Neural progenitor cell (in vitro differentiated cells): ENCODE measurements around the gene ABCD3. TPM values are rescaled to one million over a fixed set of nuclear protein-coding genes. Genes with fewer than 3 reads are reported as not detected.

Experiments used
- DNase-seq: peaks from one replicate; pipeline ENCODE4 v3.0.0-alpha.2; 2016; ENCODE audit warnings: low spot score
- H2AFZ ChIP-seq: fragments of 200-600 bp; sonication (generic); replicated peaks from 2 replicates; pipeline ENCODE4 v1.6.1; 2016; ENCODE audit warnings: antibody characterized with exemption
- H3F3A ChIP-seq: fragments of 200-600 bp; sonication (generic); 2 replicates; pipeline ENCODE4 v1.6.1; 2016; ENCODE audit warnings: antibody characterized with exemption, low read depth
- H3K27ac ChIP-seq: fragments of 200-600 bp; sonication (generic); 2 replicates; pipeline ENCODE4 v1.5.1; 2016; ENCODE audit warnings: mild to moderate bottlenecking
- H3K27me3 ChIP-seq: fragments of 200-600 bp; sonication (generic); 2 replicates; pipeline ENCODE4 v1.6.1; 2016; ENCODE audit warnings: mild to moderate bottlenecking, moderate library complexity
- H3K36me3 ChIP-seq: fragments of 200-600 bp; sonication (generic); 2 replicates; pipeline ENCODE4 v1.5.1; 2016
- H3K4me1 ChIP-seq: fragments of 200-600 bp; sonication (generic); 2 replicates; pipeline ENCODE4 v1.6.1; 2016; ENCODE audit warnings: mixed run types
- H3K4me2 ChIP-seq: fragments of 200-600 bp; sonication (generic); 2 replicates; pipeline ENCODE4 v1.6.1; 2016
- H3K4me3 ChIP-seq: fragments of 200-600 bp; sonication (generic); 2 replicates; pipeline ENCODE4 v1.5.1; 2016
- H3K79me2 ChIP-seq: fragments of 200-600 bp; sonication (generic); 2 replicates; pipeline ENCODE4 v1.6.1; 2016; ENCODE audit warnings: low read depth
- H3K9ac ChIP-seq: fragments of 200-600 bp; sonication (generic); 2 replicates; pipeline ENCODE4 v1.6.1; 2016
- H3K9me3 ChIP-seq: fragments of 200-600 bp; sonication (generic); 2 replicates; pipeline ENCODE4 v1.5.1; 2016; ENCODE audit warnings: low read depth
- H4K20me1 ChIP-seq: fragments of 200-600 bp; sonication (generic); 2 replicates; pipeline ENCODE4 v1.6.1; 2016; ENCODE audit warnings: low read depth
- H3K27ac Mint-ChIP-seq: 3 replicates; pipeline ENCODE4 v1.8.0; 2021; ENCODE audit warnings: mixed read lengths
- H3K27me3 Mint-ChIP-seq: 2 replicates; pipeline ENCODE4 v1.8.0; 2022; ENCODE audit warnings: low read depth, mild to moderate bottlenecking, inconsistent platforms, moderate library complexity, mixed read lengths; ENCODE audit not compliant: insufficient read depth
- H3K36me3 Mint-ChIP-seq: 3 replicates; pipeline ENCODE4 v1.8.0; 2021; ENCODE audit warnings: mixed read lengths
- H3K4me1 Mint-ChIP-seq: 3 replicates; pipeline ENCODE4 v1.8.0; 2021; ENCODE audit warnings: mixed read lengths
- H3K4me3 Mint-ChIP-seq: 3 replicates; pipeline ENCODE4 v1.8.0; 2021; ENCODE audit warnings: mild to moderate bottlenecking, moderate library complexity, mixed read lengths
- H3K9me3 Mint-ChIP-seq: 3 replicates; pipeline ENCODE4 v1.8.0; 2020; ENCODE audit warnings: mixed read lengths
- CTCF ChIP-seq: fragments of 200-600 bp; sonication (generic); IDR thresholded peaks from 2 replicates; pipeline ENCODE4 v1.5.1; 2017; ENCODE audit warnings: antibody characterized with exemption, mild to moderate bottlenecking
- EZH2 ChIP-seq: fragments of 200-600 bp; sonication (generic); IDR thresholded peaks from 2 replicates; pipeline ENCODE4 v1.6.1; 2017; ENCODE audit warnings: antibody characterized with exemption, mild to moderate bottlenecking, moderate library complexity
- EZH2phosphoT487 ChIP-seq: fragments of 200-600 bp; sonication (generic); IDR thresholded peaks from 2 replicates; pipeline ENCODE4 v1.6.1; 2017; ENCODE audit warnings: antibody characterized with exemption
- total RNA-seq: library from RNA; depleted of rRNA; stranded (reverse); fragments of >200 nt; gene quantifications from 2 replicates; pipeline ENCODE4 v1.2.3, GENCODE V29; 2015; ENCODE audit warnings: low replicate concordance

The ABCD3 gene
- total RNA-seq, 1 donor from 2014 or later, result 45.1 TPM

GRCh38 chr1:94398356-94398755 is 19.8 kb upstream of the ABCD3 start:
- Histone ChIP-seq H3K4me1 (peaks cover 16% of the 10 kb centered on the region), H2AFZ (no peak overlapping the region), H3K36me3 (no peaks in the 10 kb centered on the region), H3K4me2 (no peak overlapping the region), H3K27me3 (no peaks in the 10 kb centered on the region), H3K9ac (no peak overlapping the region), H3K79me2 (no peaks in the 10 kb centered on the region), H3K4me3 (no peak overlapping the region), H4K20me1 (no peaks in the 10 kb centered on the region), H3F3A (peaks cover 10% of the 10 kb centered on the region), H3K27ac (no peak overlapping the region), H3K9me3 (no peaks in the 10 kb centered on the region)
- H3K4me1 Mint-ChIP-seq, result peaks cover 21% of the 10 kb centered on the region
- no peak overlapping the region for H3K4me3 Mint-ChIP-seq
- H3K36me3 Mint-ChIP-seq, result no peaks in the 10 kb centered on the region
- H3K27me3 Mint-ChIP-seq, result peaks cover 7% of the 10 kb centered on the region
- TF ChIP-seq EZH2phosphoT487, result no peak
- no peak for TF ChIP-seq EZH2
- TF ChIP-seq CTCF, result no peak
- no peak for DNase-seq
- no peak overlapping the region for H3K27ac Mint-ChIP-seq
- H3K9me3 Mint-ChIP-seq, result no peaks in the 10 kb centered on the region

- Histone ChIP-seq H3F3A (peaks cover 10% of the 10 kb centered on the region), H3K4me1 (peaks cover 16% of the 10 kb centered on the region), H3K79me2 (no peaks in the 10 kb centered on the region), H3K27ac (no peak overlapping the region), H3K9me3 (no peaks in the 10 kb centered on the region), H3K36me3 (no peaks in the 10 kb centered on the region), H4K20me1 (no peaks in the 10 kb centered on the region), H3K4me3 (no peak overlapping the region), H3K4me2 (no peak overlapping the region), H2AFZ (no peak overlapping the region), H3K27me3 (no peaks in the 10 kb centered on the region), H3K9ac (no peak overlapping the region)
- H3K4me1 Mint-ChIP-seq, result peaks cover 19% of the 10 kb centered on the region
- H3K36me3 Mint-ChIP-seq, result no peaks in the 10 kb centered on the region
- no peak overlapping the region for H3K27ac Mint-ChIP-seq
- TF ChIP-seq CTCF, result no peak
- TF ChIP-seq EZH2, result no peak
- TF ChIP-seq EZH2phosphoT487, result no peak
- no peak for DNase-seq
- H3K27me3 Mint-ChIP-seq, result peaks cover 7% of the 10 kb centered on the region
- H3K9me3 Mint-ChIP-seq, result no peaks in the 10 kb centered on the region
- H3K4me3 Mint-ChIP-seq, result no peak overlapping the region
Measured at GRCh38 chr1:94399453-94399852, 18.7 kb upstream of the ABCD3 start.

GRCh38 chr1:94401206-94401605 is 17.0 kb upstream of the ABCD3 start:
- H3K27ac Mint-ChIP-seq, result no peak overlapping the region
- TF ChIP-seq CTCF (no peak), EZH2 (no peak), EZH2phosphoT487 (no peak)
- no peak overlapping the region for H3K4me3 ChIP-seq
- no peak overlapping the region for H3K9ac ChIP-seq
- peaks cover under 1% of the 10 kb centered on the region for H3K4me1 ChIP-seq
- no peak overlapping the region for H3K4me2 ChIP-seq
- H3K27me3 ChIP-seq, result no peaks in the 10 kb centered on the region
- no peak overlapping the region for H3K27ac ChIP-seq
- H3K4me3 Mint-ChIP-seq, result no peak overlapping the region
- peaks cover 7% of the 10 kb centered on the region for H3K27me3 Mint-ChIP-seq
- peaks cover 2% of the 10 kb centered on the region for H3F3A ChIP-seq
- no peaks in the 10 kb centered on the region for H3K9me3 Mint-ChIP-seq
- H3K79me2 ChIP-seq, result no peaks in the 10 kb centered on the region
- no peak overlapping the region for H2AFZ ChIP-seq
- H3K9me3 ChIP-seq, result no peaks in the 10 kb centered on the region
- H3K36me3 ChIP-seq, result no peaks in the 10 kb centered on the region
- H3K36me3 Mint-ChIP-seq, result no peaks in the 10 kb centered on the region
- H3K4me1 Mint-ChIP-seq, result peaks cover 1% of the 10 kb centered on the region
- no peak for DNase-seq
- no peaks in the 10 kb centered on the region for H4K20me1 ChIP-seq
